Large intestine (tissue), 1 donor: Measurements from ENCODE around the gene QTRT2. TPM values are rescaled to one million over a fixed set of nuclear protein-coding genes. Genes with fewer than 3 reads are reported as not detected.

Experiments used
- polyA plus RNA-seq: library from polyadenylated mRNA; unstranded; fragments of 120-200 nt; gene quantifications from one replicate; pipeline ENCODE4 v1.2.1, GENCODE V29; 2013

The QTRT2 gene
- polyA plus RNA-seq, 1 donor = 24.7 TPM

Other genes with a start within 250 kb of the QTRT2 start
- gene GRAMD1C, start 217.9 kb upstream of the QTRT2 start, polyA plus RNA-seq = 14.4 TPM
- 9.9 TPM for gene ZDHHC23, start 108.7 kb upstream of the QTRT2 start, polyA plus RNA-seq
- gene CCDC191, start 211 bp upstream of the QTRT2 start, polyA plus RNA-seq = 9.2 TPM
- not detected for gene DRD3, start 122.3 kb downstream of the QTRT2 start, polyA plus RNA-seq
- gene ZNF80, start 180.8 kb downstream of the QTRT2 start, polyA plus RNA-seq = 0.03 TPM
- gene TIGIT, start 237.3 kb downstream of the QTRT2 start, polyA plus RNA-seq = 0.24 TPM